SK-N-MC (cell line): ENCODE measurements around the gene EIF2S2.

ENCODE experiments used
- EZH2 ChIP-seq: fragments of 200-600 bp; sonication (generic); IDR thresholded peaks from one replicate; pipeline ENCODE4 v1.6.1; 2017; ENCODE audit warnings: antibody characterized with exemption
- FOXP2 ChIP-seq: optimal IDR thresholded peaks from 2 replicates; pipeline ENCODE3; 2011; ENCODE audit warnings: mild to moderate bottlenecking, moderate library complexity; ENCODE audit not compliant: insufficient read depth; ENCODE audit errors: extremely low read length, control extremely low read depth
- POLR2AphosphoS5 ChIP-seq: IDR thresholded peaks from 2 replicates; pipeline ENCODE4 v1.6.1; 2012; ENCODE audit warnings: mild to moderate bottlenecking, low read depth, low read length, borderline replicate concordance

DNA sequence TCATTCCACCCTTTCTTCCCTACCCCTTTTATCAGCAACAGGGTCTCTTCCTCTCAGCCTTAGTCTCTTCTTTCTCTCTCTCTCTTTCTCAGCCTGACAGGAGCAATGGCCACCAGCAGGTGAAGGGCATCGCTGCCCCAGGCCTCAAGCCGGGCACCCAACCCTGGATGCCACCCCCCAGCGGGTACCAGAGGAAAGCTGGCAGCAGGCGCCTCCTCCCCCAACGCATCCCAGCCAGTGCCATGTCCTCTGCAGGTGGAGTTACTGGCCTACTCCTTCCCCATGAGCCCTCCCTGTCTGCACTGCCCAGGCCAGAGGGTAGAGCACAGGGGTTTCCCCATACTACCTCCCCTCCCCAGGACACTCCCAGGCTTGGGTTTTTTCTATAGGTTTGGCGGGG, 32.2 kb downstream of the EIF2S2 start:
- no peak for TF ChIP-seq EZH2
- TF ChIP-seq POLR2AphosphoS5: no peak
- TF ChIP-seq FOXP2: no peak
